ENCODE data around the gene C11orf58.

The C11orf58 gene

GRCh38 chr11:16749092-16749491 is 10.6 kb downstream of the C11orf58 start:
- Histone ChIP-seq H3K36me3 (replicated peaks in 1 of 2; ENCODE audit: control insufficient read depth in 2 of 2, insufficient read depth in 2 of 2, low read length in 2 of 2) (peaks cover 36 to 100% of the 10 kb centered on the region in 2 donors), H3K4me3 (ENCODE audit: low read length in 2 of 2) (no peak overlapping the region), H3K14ac (ENCODE audit: low read length) (no peak overlapping the region), H2BK120ac (ENCODE audit: low read depth, low read length) (no peak overlapping the region), H3K4me1 (ENCODE audit: control insufficient read depth in 2 of 2, insufficient read depth in 1 of 2, low read depth in 1 of 2, low read length in 2 of 2) (no peaks in the 10 kb centered on the region), H3K23ac (ENCODE audit: low read depth, low read length, poor library complexity) (no peak overlapping the region), H3K27ac (replicated peaks; ENCODE audit: low read length) (no peak overlapping the region), H4K91ac (ENCODE audit: low read depth, low read length, poor library complexity) (no peak overlapping the region), H2AFZ (ENCODE audit: low read length) (no peak overlapping the region), H3K4me2 (ENCODE audit: insufficient read depth, low read length, poor library complexity, severe bottlenecking) (no peak overlapping the region), H4K8ac (ENCODE audit: low read depth, low read length) (no peak overlapping the region), H3K4ac (ENCODE audit: low read length) (no peak overlapping the region), H3K79me1 (ENCODE audit: low read depth, low read length) (no peaks in the 10 kb centered on the region), H3K27me3 (ENCODE audit: control insufficient read depth in 3 of 3, insufficient read depth in 3 of 3, low read depth in 1 of 3, low read length in 3 of 3) (no peaks in the 10 kb centered on the region), H3K18ac (ENCODE audit: low read length) (no peak overlapping the region), H2BK5ac (ENCODE audit: low read length) (no peak overlapping the region), H3K9me3 (replicated peaks in 1 of 2; ENCODE audit: control insufficient read depth in 2 of 2, insufficient read depth in 1 of 2, low read depth in 1 of 2, low read length in 2 of 2) (peaks cover 0 to 13% of the 10 kb centered on the region in 2 donors), H2BK15ac (ENCODE audit: low read length) (no peak overlapping the region), H2BK12ac (ENCODE audit: low read length) (no peak overlapping the region), H3K9ac (ENCODE audit: low read depth, low read length, poor library complexity) (no peak overlapping the region), H2AK5ac (ENCODE audit: low read depth, low read length) (no peak overlapping the region)
- no peak for DNase-seq (ENCODE audit: low spot score)
- no CpG with 5 or more reads among the region's 1 CpG for WGBS, 2 donors (ENCODE audit: extremely low coverage in 2 of 2, insufficient read length in 2 of 2, insufficient replicate concordance in 1 of 2)

- Histone ChIP-seq H3K9me3 (replicated peaks in 1 of 2; ENCODE audit: control insufficient read depth in 2 of 2, insufficient read depth in 1 of 2, low read depth in 1 of 2, low read length in 2 of 2) (peaks cover 0 to 13% of the 10 kb centered on the region in 2 donors), H3K79me1 (ENCODE audit: low read depth, low read length) (no peaks in the 10 kb centered on the region), H3K23ac (ENCODE audit: low read depth, low read length, poor library complexity) (no peak overlapping the region), H2BK15ac (ENCODE audit: low read length) (no peak overlapping the region), H3K9ac (ENCODE audit: low read depth, low read length, poor library complexity) (no peak overlapping the region), H3K4me3 (ENCODE audit: low read length in 2 of 2) (no peak overlapping the region), H2AK5ac (ENCODE audit: low read depth, low read length) (no peak overlapping the region), H4K8ac (ENCODE audit: low read depth, low read length) (no peak overlapping the region), H2BK12ac (ENCODE audit: low read length) (no peak overlapping the region), H3K36me3 (replicated peaks in 1 of 2; ENCODE audit: control insufficient read depth in 2 of 2, insufficient read depth in 2 of 2, low read length in 2 of 2) (peaks cover 38 to 100% of the 10 kb centered on the region in 2 donors), H3K4ac (ENCODE audit: low read length) (no peak overlapping the region), H3K27ac (replicated peaks; ENCODE audit: low read length) (no peak overlapping the region), H3K18ac (ENCODE audit: low read length) (no peak overlapping the region), H2BK5ac (ENCODE audit: low read length) (no peak overlapping the region), H3K4me1 (ENCODE audit: control insufficient read depth in 2 of 2, insufficient read depth in 1 of 2, low read depth in 1 of 2, low read length in 2 of 2) (no peaks in the 10 kb centered on the region), H3K14ac (ENCODE audit: low read length) (no peak overlapping the region), H2BK120ac (ENCODE audit: low read depth, low read length) (no peak overlapping the region), H3K27me3 (ENCODE audit: control insufficient read depth in 3 of 3, insufficient read depth in 3 of 3, low read depth in 1 of 3, low read length in 3 of 3) (no peaks in the 10 kb centered on the region), H4K91ac (ENCODE audit: low read depth, low read length, poor library complexity) (no peak overlapping the region), H3K4me2 (ENCODE audit: insufficient read depth, low read length, poor library complexity, severe bottlenecking) (no peak overlapping the region), H2AFZ (ENCODE audit: low read length) (no peak overlapping the region)
- DNase-seq (ENCODE audit: low spot score), result no peak
- no CpG with 5 or more reads among the region's 2 CpGs for WGBS, 2 donors (ENCODE audit: extremely low coverage in 2 of 2, insufficient read length in 2 of 2, insufficient replicate concordance in 1 of 2)
Measured at GRCh38 chr11:16749666-16750065, 11.2 kb downstream of the C11orf58 start.

GRCh38 chr11:16750417-16750816 is 12.0 kb downstream of the C11orf58 start:
- Histone ChIP-seq H4K8ac (ENCODE audit: low read depth, low read length) (no peak overlapping the region), H3K27ac (replicated peaks; ENCODE audit: low read length) (no peak overlapping the region), H3K4me1 (ENCODE audit: control insufficient read depth in 2 of 2, insufficient read depth in 1 of 2, low read depth in 1 of 2, low read length in 2 of 2) (no peaks in the 10 kb centered on the region), H4K91ac (ENCODE audit: low read depth, low read length, poor library complexity) (no peak overlapping the region), H2BK15ac (ENCODE audit: low read length) (no peak overlapping the region), H3K4me3 (ENCODE audit: low read length in 2 of 2) (no peak overlapping the region), H3K4me2 (ENCODE audit: insufficient read depth, low read length, poor library complexity, severe bottlenecking) (no peak overlapping the region), H3K23ac (ENCODE audit: low read depth, low read length, poor library complexity) (no peak overlapping the region), H3K27me3 (ENCODE audit: control insufficient read depth in 3 of 3, insufficient read depth in 3 of 3, low read depth in 1 of 3, low read length in 3 of 3) (no peaks in the 10 kb centered on the region), H3K9ac (ENCODE audit: low read depth, low read length, poor library complexity) (no peak overlapping the region), H2BK5ac (ENCODE audit: low read length) (no peak overlapping the region), H2AK5ac (ENCODE audit: low read depth, low read length) (no peak overlapping the region), H3K14ac (ENCODE audit: low read length) (no peak overlapping the region), H3K4ac (ENCODE audit: low read length) (no peak overlapping the region), H2BK120ac (ENCODE audit: low read depth, low read length) (no peak overlapping the region), H3K9me3 (replicated peaks in 1 of 2; ENCODE audit: control insufficient read depth in 2 of 2, insufficient read depth in 1 of 2, low read depth in 1 of 2, low read length in 2 of 2) (peaks cover 0 to 13% of the 10 kb centered on the region in 2 donors), H3K36me3 (replicated peaks in 1 of 2; ENCODE audit: control insufficient read depth in 2 of 2, insufficient read depth in 2 of 2, low read length in 2 of 2) (peaks cover 38 to 100% of the 10 kb centered on the region in 2 donors), H3K79me1 (ENCODE audit: low read depth, low read length) (no peaks in the 10 kb centered on the region), H3K18ac (ENCODE audit: low read length) (no peak overlapping the region), H2BK12ac (ENCODE audit: low read length) (no peak overlapping the region), H2AFZ (ENCODE audit: low read length) (no peak overlapping the region)
- WGBS, 2 donors (ENCODE audit: extremely low coverage in 2 of 2, insufficient read length in 2 of 2, insufficient replicate concordance in 1 of 2), result no CpG with 5 or more reads among the region's 1 CpG
- no peak for DNase-seq (ENCODE audit: low spot score)

- Histone ChIP-seq H2AFZ (ENCODE audit: low read length) (no peak overlapping the region), H3K14ac (ENCODE audit: low read length) (no peak overlapping the region), H2BK5ac (ENCODE audit: low read length) (no peak overlapping the region), H4K8ac (ENCODE audit: low read depth, low read length) (no peak overlapping the region), H3K18ac (ENCODE audit: low read length) (no peak overlapping the region), H2AK5ac (ENCODE audit: low read depth, low read length) (no peak overlapping the region), H4K91ac (ENCODE audit: low read depth, low read length, poor library complexity) (no peak overlapping the region), H3K27me3 (ENCODE audit: control insufficient read depth in 3 of 3, insufficient read depth in 3 of 3, low read depth in 1 of 3, low read length in 3 of 3) (no peaks in the 10 kb centered on the region), H3K9me3 (replicated peaks in 1 of 2; ENCODE audit: control insufficient read depth in 2 of 2, insufficient read depth in 1 of 2, low read depth in 1 of 2, low read length in 2 of 2) (no peaks in the 10 kb centered on the region), H2BK120ac (ENCODE audit: low read depth, low read length) (no peak overlapping the region), H3K36me3 (replicated peaks in 1 of 2; ENCODE audit: control insufficient read depth in 2 of 2, insufficient read depth in 2 of 2, low read length in 2 of 2) (peaks cover 9 to 58% of the 10 kb centered on the region in 2 donors), H2BK15ac (ENCODE audit: low read length) (no peak overlapping the region), H2BK12ac (ENCODE audit: low read length) (no peak overlapping the region), H3K4me1 (ENCODE audit: control insufficient read depth in 2 of 2, insufficient read depth in 1 of 2, low read depth in 1 of 2, low read length in 2 of 2) (no peaks in the 10 kb centered on the region), H3K4ac (ENCODE audit: low read length) (no peak overlapping the region), H3K79me1 (ENCODE audit: low read depth, low read length) (no peaks in the 10 kb centered on the region), H3K9ac (ENCODE audit: low read depth, low read length, poor library complexity) (no peak overlapping the region), H3K4me3 (ENCODE audit: low read length in 2 of 2) (no peak overlapping the region), H3K23ac (ENCODE audit: low read depth, low read length, poor library complexity) (peak overlapping the region; percentile 73), H3K4me2 (ENCODE audit: insufficient read depth, low read length, poor library complexity, severe bottlenecking) (no peak overlapping the region), H3K27ac (replicated peaks; ENCODE audit: low read length) (no peak overlapping the region)
- no CpG with 5 or more reads among the region's 4 CpGs for WGBS, 2 donors (ENCODE audit: extremely low coverage in 2 of 2, insufficient read length in 2 of 2, insufficient replicate concordance in 1 of 2)
- DNase-seq (ENCODE audit: low spot score), result no peak
Measured at GRCh38 chr11:16758382-16759024, 20.1 kb downstream of the C11orf58 start.
